OCI-LY3 (cell line): ENCODE results near the gene GRB14.

ENCODE experiments used
- H2AFZ ChIP-seq: fragments of 200-600, 300-600 bp; shearing (Covaris generic); 2 replicates; pipeline ENCODE4 v1.6.0; 2014; ENCODE audit warnings: antibody characterized with exemption, low read depth, low read length
- H3K27ac ChIP-seq: fragments of 200-600, 300-600 bp; sonication (generic); 2 replicates; pipeline ENCODE4 v1.5.1; 2014; ENCODE audit warnings: mild to moderate bottlenecking, low read length, moderate library complexity, mixed read lengths
- H3K27me3 ChIP-seq: fragments of 200-600, 300-600 bp; sonication (generic); 2 replicates; pipeline ENCODE4 v1.6.1; 2014; ENCODE audit warnings: low read depth, low read length, mixed read lengths
- H3K36me3 ChIP-seq: fragments of 200-600, 300-600 bp; sonication (generic); replicated peaks from 2 replicates; pipeline ENCODE3; 2014; ENCODE audit warnings: low read depth, low read length, mixed read lengths
- H3K4me1 ChIP-seq: fragments of 300-600, 200-600 bp; sonication (generic); 2 replicates; pipeline ENCODE4 v1.6.1; 2014; ENCODE audit warnings: low read length, mixed read lengths
- H3K4me2 ChIP-seq: fragments of 200-600, 300-600 bp; sonication (generic); 2 replicates; pipeline ENCODE4 v1.6.1; 2014; ENCODE audit warnings: low read length, mixed read lengths
- H3K4me3 ChIP-seq: fragments of 300-600, 200-600 bp; sonication (generic); 2 replicates; pipeline ENCODE4 v1.5.1; 2014; ENCODE audit warnings: antibody characterized with exemption, mild to moderate bottlenecking, low read length, moderate library complexity
- H3K79me2 ChIP-seq: fragments of 300-600, 200-600 bp; shearing (Covaris generic); 2 replicates; pipeline ENCODE4 v1.6.1; 2014; ENCODE audit warnings: mild to moderate bottlenecking, low read length, mixed read lengths
- H3K9ac ChIP-seq: fragments of 300-600, 200-600 bp; shearing (Covaris generic); 2 replicates; pipeline ENCODE4 v1.6.0; 2014; ENCODE audit warnings: mild to moderate bottlenecking, low read length, moderate library complexity
- H3K9me3 ChIP-seq: fragments of 200-600, 300-600 bp; shearing (Covaris generic); 2 replicates; pipeline ENCODE4 v1.6.1; 2014; ENCODE audit warnings: low read length, mixed read lengths; ENCODE audit not compliant: insufficient read depth
- H4K20me1 ChIP-seq: fragments of 200-600, 300-600 bp; sonication (generic); 2 replicates; pipeline ENCODE4 v1.6.1; 2016; ENCODE audit warnings: low read length, mixed read lengths; ENCODE audit not compliant: insufficient read depth
- EZH2phosphoT487 ChIP-seq: fragments of 200-600 bp; shearing (Covaris generic); IDR thresholded peaks from 2 replicates; pipeline ENCODE4 v1.6.1; 2018; ENCODE audit warnings: antibody characterized with exemption, mixed run types, low read depth
- TF ChIP-seq, protein P1 (sequence below): fragments of 200-600, 300-600 bp; sonication (generic); IDR thresholded peaks from 2 replicates; pipeline ENCODE4 v1.5.1; 2014; ENCODE audit warnings: antibody characterized with exemption, low read length, low read depth

GRB14 gene

DNA sequence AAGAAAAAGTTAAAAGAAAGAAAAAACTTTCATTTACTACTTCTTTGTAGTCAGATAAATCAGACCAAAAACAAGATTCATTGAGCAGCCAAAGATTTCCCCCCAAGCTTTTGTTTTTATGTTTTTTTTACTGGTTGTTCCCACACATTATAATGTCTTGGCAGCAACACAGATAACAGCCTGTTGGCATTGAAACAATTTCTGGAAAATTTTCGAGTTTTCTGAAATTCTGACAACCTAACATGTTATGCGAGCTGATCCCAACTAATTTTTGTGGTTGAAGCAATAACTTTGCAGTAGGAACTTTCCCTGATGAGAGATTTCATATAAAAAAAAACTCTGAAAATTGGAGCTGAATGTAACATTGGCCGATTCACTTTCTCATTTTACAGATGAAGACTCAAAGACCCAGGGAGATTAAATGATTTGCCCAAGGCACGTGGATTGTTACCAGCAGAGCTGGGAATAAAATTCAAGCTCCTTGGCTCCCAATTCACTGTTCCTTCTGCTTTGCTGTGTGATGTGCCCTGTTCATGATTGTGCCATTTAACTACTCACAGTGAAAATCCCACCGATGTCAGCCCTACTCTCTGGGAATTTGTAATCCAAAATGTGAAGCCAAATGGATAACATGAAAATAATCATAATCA lies 167.5 kb downstream of the GRB14 start:
- Histone ChIP-seq H3K9me3 (no peaks in the 10 kb centered on the region), H3K4me3 (no peak overlapping the region), H3K9ac (no peak overlapping the region), H3K79me2 (no peaks in the 10 kb centered on the region), H2AFZ (no peak overlapping the region), H3K27ac (no peak overlapping the region), H3K4me2 (no peak overlapping the region), H3K4me1 (no peaks in the 10 kb centered on the region), H4K20me1 (no peaks in the 10 kb centered on the region), H3K27me3 (peaks cover 8% of the 10 kb centered on the region; the same call in 1 of the 2 replicates), H3K36me3 (no peaks in the 10 kb centered on the region)
- TF ChIP-seq EZH2phosphoT487 = no peak
- TF ChIP-seq, protein P1, sequence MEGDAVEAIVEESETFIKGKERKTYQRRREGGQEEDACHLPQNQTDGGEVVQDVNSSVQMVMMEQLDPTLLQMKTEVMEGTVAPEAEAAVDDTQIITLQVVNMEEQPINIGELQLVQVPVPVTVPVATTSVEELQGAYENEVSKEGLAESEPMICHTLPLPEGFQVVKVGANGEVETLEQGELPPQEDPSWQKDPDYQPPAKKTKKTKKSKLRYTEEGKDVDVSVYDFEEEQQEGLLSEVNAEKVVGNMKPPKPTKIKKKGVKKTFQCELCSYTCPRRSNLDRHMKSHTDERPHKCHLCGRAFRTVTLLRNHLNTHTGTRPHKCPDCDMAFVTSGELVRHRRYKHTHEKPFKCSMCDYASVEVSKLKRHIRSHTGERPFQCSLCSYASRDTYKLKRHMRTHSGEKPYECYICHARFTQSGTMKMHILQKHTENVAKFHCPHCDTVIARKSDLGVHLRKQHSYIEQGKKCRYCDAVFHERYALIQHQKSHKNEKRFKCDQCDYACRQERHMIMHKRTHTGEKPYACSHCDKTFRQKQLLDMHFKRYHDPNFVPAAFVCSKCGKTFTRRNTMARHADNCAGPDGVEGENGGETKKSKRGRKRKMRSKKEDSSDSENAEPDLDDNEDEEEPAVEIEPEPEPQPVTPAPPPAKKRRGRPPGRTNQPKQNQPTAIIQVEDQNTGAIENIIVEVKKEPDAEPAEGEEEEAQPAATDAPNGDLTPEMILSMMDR = no peak

DNA sequence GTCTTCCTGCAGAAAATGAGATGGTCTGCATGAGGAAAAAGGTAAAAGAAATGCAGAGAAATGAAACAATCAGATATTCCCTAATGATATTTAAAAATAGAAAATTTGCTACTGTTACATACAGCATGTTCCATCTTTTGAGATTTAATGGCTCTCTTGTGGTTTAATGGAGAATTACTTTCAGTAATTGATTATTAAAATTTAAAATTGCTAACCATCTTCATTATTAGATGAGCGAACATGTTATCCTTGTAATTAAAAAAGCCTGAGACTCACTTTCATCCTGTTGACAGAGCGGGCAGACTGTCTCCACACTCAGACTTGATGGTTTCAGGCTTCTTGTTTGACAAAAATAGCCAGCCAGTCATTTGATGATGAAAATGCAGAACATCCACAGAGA lies 171.0 kb downstream of the GRB14 start:
- H4K20me1 ChIP-seq = no peaks in the 10 kb centered on the region
- H3K79me2 ChIP-seq = no peaks in the 10 kb centered on the region
- 0 out of 2 replicates have a peak, but pooled peaks cover 3% of the 10 kb centered on the region for H3K27me3 ChIP-seq
- H2AFZ ChIP-seq = no peak overlapping the region
- H3K4me1 ChIP-seq = no peaks in the 10 kb centered on the region
- H3K27ac ChIP-seq = no peak overlapping the region
- H3K4me3 ChIP-seq = no peak overlapping the region
- no peak overlapping the region for H3K4me2 ChIP-seq
- H3K9ac ChIP-seq = no peak overlapping the region
- no peaks in the 10 kb centered on the region for H3K36me3 ChIP-seq
- H3K9me3 ChIP-seq = no peaks in the 10 kb centered on the region
- no peak for TF ChIP-seq EZH2phosphoT487
- TF ChIP-seq, protein P1 = no peak

DNA sequence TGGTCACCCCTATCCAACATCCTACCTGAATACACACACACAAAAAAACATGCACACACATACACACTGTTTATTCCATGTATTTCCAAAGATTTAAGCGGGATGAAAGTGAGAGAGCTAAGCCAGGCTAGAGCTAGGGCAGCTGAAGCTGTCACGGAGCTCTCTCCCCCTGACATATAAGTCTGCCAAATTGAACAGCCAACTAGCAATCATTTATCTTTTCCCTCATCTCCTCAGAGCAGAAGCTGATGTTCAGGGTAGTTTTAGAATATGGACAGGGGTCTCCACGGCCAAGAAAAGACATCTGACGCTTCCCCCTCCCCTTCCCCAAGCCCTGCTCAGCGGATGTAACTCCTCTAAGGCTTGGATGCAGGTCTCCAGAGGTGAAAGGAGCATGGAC lies 171.6 kb downstream of the GRB14 start:
- TF ChIP-seq EZH2phosphoT487 = no peak
- TF ChIP-seq, protein P1 = no peak
- H3K4me1 ChIP-seq = no peaks in the 10 kb centered on the region
- no peaks in the 10 kb centered on the region for H4K20me1 ChIP-seq
- H3K36me3 ChIP-seq = no peaks in the 10 kb centered on the region
- H3K4me2 ChIP-seq = no peak overlapping the region
- H3K4me3 ChIP-seq = no peak overlapping the region
- H3K9me3 ChIP-seq = no peaks in the 10 kb centered on the region
- H3K27ac ChIP-seq = no peak overlapping the region
- no peak overlapping the region for H3K9ac ChIP-seq
- H3K79me2 ChIP-seq = no peaks in the 10 kb centered on the region
- H3K27me3 ChIP-seq = 0 out of 2 replicates have a peak, but pooled peaks cover 3% of the 10 kb centered on the region
- no peak overlapping the region for H2AFZ ChIP-seq

DNA sequence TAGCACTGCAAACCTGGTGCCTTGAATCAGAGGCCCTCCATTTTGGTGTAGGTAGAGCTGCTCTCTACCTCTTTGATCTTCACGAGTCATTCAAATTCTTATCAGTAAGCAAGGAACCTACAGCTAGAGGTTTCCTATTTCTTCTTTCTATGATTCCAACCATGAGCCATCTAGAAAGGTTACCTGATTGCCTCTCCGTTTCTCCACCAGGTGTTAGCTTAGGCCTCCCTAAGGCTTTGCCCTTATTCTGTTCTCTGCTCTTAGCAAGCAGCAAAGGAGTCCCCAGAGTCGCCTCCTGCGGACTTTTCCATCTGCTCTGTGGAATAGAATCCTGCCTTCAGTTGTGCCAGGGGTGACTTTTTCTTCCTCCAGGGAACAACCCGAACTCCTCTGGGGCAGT lies 173.6 kb downstream of the GRB14 start:
- Histone ChIP-seq H3K27me3 (0 out of 2 replicates have a peak, but pooled peaks cover 3% of the 10 kb centered on the region), H3K4me2 (no peak overlapping the region)

More for the DNA sequence above, 173.6 kb downstream of the GRB14 start:
- Histone ChIP-seq H3K9ac (no peak overlapping the region), H3K9me3 (no peaks in the 10 kb centered on the region), H3K4me1 (no peaks in the 10 kb centered on the region), H3K79me2 (no peaks in the 10 kb centered on the region), H3K27ac (no peak overlapping the region), H3K4me3 (no peak overlapping the region), H2AFZ (no peak overlapping the region), H4K20me1 (no peaks in the 10 kb centered on the region), H3K36me3 (no peaks in the 10 kb centered on the region)
- no peak for TF ChIP-seq EZH2phosphoT487
